Sigmoid colon (tissue), 3 donors: ENCODE measurements around the gene TFF1.

ENCODE experiments used
- POLR2A ChIP-seq, 2 donors: fragments of 450-650 bp; IDR thresholded peaks; one replicate each; pipeline ENCODE4 v1.6.1; 2016; ENCODE audit warnings: antibody characterized with exemption in 2 of 2, mild to moderate bottlenecking in 2 of 2, moderate library complexity in 2 of 2
- TF ChIP-seq, protein P1 (sequence below), 4 experiments: fragments of 450-650 bp in 3 of 4; fragments of 200-600 bp in 1 of 4; IDR thresholded peaks; one replicate each; pipeline ENCODE4 v1.5.1; 2016 to 2019; ENCODE audit warnings: antibody characterized with exemption in 4 of 4, mild to moderate bottlenecking in 3 of 4, moderate library complexity in 2 of 4

DNA sequence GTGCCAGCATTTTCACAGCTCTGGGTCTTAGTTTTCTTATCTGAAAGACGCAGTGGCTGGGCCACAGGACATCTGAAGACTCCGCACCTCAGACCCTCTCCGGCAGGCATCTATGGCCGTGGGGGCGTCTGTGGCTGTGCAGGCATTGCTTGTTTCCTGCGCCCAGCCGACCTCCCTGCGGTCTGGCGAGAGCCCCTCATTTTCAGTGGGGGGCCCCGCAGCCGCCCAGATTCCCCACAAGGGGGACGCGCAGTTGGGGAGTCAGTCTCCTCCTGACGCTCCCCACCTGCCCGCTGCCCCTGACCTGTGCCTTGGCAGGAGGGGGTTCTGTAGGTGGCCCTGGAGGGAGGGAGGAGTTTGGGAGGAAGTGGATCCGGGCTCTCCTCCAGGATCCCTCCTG is 3.5 kb upstream of the TFF1 start:
- TF ChIP-seq, protein P1, sequence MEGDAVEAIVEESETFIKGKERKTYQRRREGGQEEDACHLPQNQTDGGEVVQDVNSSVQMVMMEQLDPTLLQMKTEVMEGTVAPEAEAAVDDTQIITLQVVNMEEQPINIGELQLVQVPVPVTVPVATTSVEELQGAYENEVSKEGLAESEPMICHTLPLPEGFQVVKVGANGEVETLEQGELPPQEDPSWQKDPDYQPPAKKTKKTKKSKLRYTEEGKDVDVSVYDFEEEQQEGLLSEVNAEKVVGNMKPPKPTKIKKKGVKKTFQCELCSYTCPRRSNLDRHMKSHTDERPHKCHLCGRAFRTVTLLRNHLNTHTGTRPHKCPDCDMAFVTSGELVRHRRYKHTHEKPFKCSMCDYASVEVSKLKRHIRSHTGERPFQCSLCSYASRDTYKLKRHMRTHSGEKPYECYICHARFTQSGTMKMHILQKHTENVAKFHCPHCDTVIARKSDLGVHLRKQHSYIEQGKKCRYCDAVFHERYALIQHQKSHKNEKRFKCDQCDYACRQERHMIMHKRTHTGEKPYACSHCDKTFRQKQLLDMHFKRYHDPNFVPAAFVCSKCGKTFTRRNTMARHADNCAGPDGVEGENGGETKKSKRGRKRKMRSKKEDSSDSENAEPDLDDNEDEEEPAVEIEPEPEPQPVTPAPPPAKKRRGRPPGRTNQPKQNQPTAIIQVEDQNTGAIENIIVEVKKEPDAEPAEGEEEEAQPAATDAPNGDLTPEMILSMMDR (IDR thresholded peaks at IDR 0.05): no peak
- TF ChIP-seq POLR2A (IDR thresholded peaks at IDR 0.05): no peak
